ENCODE results near the gene RAC3.

Gene RAC3

DNA sequence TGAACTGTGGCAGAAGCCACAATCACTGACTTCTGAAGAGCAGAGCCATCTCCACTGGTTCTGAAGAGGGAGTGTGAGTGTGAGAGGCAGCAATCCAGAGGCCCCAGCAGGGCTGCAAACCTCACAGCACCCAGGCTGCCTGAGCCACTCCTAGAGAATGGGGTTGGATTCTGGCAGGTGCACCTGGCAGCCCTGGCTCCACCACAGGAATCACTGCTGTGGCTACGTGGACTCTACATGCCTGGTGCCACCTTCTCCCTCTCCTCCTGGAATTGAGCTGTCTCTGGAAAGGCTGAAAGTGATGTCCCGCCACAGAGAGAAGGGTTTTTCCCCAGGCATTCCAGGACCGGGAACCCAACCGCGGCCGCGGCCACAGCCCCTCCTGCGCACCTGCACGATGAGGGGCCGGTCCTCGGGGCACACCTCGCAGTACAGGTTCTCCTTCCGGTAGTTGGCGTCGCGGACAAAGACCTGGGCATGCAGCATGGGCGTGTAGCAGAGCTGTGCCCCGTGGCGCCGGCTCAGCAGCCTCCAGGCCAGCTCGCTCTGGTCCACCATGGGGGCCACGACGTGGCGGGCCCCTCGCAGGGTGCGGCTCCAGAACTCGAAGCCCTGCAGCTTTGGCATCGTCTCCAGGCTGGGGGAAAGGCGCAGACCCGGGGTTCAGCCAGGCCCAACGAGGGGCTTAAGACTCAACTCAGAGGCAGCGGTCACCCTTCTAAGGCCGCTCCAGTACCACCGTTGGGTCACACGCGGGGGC, 33.1 kb downstream of the RAC3 start:
- Histone ChIP-seq H3K4me3 (ENCODE audit: low read length) (peak overlapping the region; percentile 89), H3K36me3 (ENCODE audit: control insufficient read depth, insufficient read depth, low read length, severe bottlenecking) (peaks cover 38% of the 10 kb centered on the region), H3K9me3 (ENCODE audit: control insufficient read depth, low read length) (no peaks in the 10 kb centered on the region), H3K9ac (ENCODE audit: low read length) (peak overlapping the region; percentile 96), H3K4me1 (ENCODE audit: control insufficient read depth, insufficient read depth, low read length) (peaks cover 22% of the 10 kb centered on the region), H3K27me3 (replicated peaks; ENCODE audit: control insufficient read depth, insufficient read depth, low read length) (no peaks in the 10 kb centered on the region)
- DNase-seq (ENCODE audit: low read depth): peak; percentile 4

DNA sequence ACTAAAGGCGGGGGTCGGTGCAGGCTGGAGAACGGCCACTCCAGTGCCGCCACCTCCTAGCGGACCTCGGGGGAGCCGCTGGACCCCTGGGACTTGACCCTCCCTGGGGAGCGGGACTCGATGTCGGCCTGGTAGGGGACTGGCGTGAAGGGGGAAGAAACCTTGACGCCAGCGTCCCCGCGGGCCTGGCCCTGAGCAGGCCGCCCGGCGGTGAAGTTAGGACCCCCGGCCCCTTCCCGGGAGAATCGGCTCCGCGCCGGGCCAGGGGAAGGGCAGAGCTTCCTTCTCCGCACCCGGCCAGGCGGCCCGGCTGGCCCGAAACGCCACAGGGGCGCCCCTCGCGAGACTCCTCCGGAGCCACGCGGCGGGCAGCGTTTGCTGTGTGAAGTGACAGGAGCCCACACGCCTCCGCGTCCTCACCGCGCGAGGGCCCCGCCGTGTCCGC, 33.7 kb downstream of the RAC3 start:
- peak; percentile 69 for DNase-seq (ENCODE audit: low read depth)
- H3K9ac ChIP-seq (ENCODE audit: low read length): peak overlapping the region; percentile 96
- peaks cover 22% of the 10 kb centered on the region for H3K4me1 ChIP-seq (ENCODE audit: control insufficient read depth, insufficient read depth, low read length)
- no peaks in the 10 kb centered on the region for H3K27me3 ChIP-seq (replicated peaks; ENCODE audit: control insufficient read depth, insufficient read depth, low read length)
- H3K36me3 ChIP-seq (ENCODE audit: control insufficient read depth, insufficient read depth, low read length, severe bottlenecking): peaks cover 32% of the 10 kb centered on the region
- H3K4me3 ChIP-seq (ENCODE audit: low read length): peak overlapping the region; percentile 89
- H3K9me3 ChIP-seq (ENCODE audit: control insufficient read depth, low read length): no peaks in the 10 kb centered on the region

DNA sequence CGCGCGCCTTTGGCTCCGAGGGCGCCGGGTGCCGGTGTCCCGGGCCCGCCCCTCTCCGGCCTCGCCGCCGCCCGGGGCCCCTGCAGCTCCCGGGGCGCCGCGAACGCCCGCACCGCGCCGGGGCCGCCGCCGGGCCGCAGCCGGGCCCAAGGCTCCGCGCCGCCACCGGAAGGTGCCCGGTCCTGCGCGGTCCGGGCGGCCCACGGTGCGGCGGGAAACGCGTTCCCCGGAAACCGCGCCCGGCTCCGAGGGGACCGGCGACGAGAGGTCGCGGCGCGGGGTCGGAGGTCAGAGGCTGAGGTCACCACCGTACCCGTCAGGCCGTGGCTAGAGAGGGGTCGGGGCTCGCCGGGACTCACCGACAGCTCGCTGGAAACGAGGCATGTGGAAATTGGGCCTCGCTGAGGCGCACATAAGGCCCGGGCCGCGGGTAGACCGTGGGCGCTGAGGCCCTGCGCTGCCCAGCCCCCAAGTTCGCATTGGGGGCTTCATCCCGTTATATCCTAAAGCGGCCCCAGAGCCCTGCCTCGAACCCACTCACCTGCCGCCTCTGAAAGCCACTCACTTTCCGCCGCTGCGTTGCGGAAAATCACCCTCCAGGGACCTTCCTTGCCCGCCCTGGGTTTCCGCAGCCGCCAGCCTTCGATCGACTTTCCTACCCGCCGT, 34.3 kb downstream of the RAC3 start, which contains the start of gene DUS1L:
Gene DUS1L (minus strand): TSS at position 167 of the 666 bp plus-strand sequence. CDS start 745 bp downstream, outside the sequence.
- Histone ChIP-seq H3K9me3 (ENCODE audit: control insufficient read depth, low read length) (no peaks in the 10 kb centered on the region), H3K9ac (ENCODE audit: low read length) (peak within 1 kb of the TSS; percentile 96), H3K4me1 (ENCODE audit: control insufficient read depth, insufficient read depth, low read length) (peaks cover 22% of the 10 kb centered on the region), H3K36me3 (ENCODE audit: control insufficient read depth, insufficient read depth, low read length, severe bottlenecking) (peaks cover 26% of the 10 kb centered on the region), H3K4me3 (ENCODE audit: low read length) (peak within 1 kb of the TSS; percentile 89), H3K27me3 (replicated peaks; ENCODE audit: control insufficient read depth, insufficient read depth, low read length) (no peaks in the 10 kb centered on the region)
- DNase-seq (ENCODE audit: low read depth): peak; percentile 75

DNA sequence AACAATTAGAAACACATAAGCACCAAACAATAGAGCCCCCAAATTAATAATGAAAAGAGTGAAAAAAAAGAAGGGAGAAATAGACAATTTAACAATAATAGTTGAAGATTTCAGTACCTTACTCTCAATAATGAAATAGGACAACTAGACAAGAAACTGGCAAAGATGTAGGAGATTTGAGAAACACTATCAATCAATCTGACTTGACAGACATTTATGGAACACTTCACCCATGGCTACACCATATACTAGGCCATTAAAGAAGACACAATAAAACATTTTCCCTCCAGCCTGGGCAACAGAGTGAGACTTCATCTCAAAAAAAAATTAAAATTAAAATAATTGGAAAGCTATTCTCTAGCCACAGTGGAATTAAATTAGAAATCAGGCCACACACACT, 39.1 kb downstream of the RAC3 start:
- Histone ChIP-seq H3K27me3 (replicated peaks; ENCODE audit: control insufficient read depth, insufficient read depth, low read length) (no peaks in the 10 kb centered on the region), H3K9me3 (ENCODE audit: control insufficient read depth, low read length) (no peaks in the 10 kb centered on the region), H3K36me3 (ENCODE audit: control insufficient read depth, insufficient read depth, low read length, severe bottlenecking) (no peaks in the 10 kb centered on the region)

GRCh38 chr17:82072827-82073226, 41.3 kb downstream of the RAC3 start:
- DNase-seq (ENCODE audit: low read depth): no peak
- H3K4me1 ChIP-seq (ENCODE audit: control insufficient read depth, insufficient read depth, low read length): no peaks in the 10 kb centered on the region
- H3K4me3 ChIP-seq (ENCODE audit: low read length): no peak overlapping the region
- peaks cover 2% of the 10 kb centered on the region for H3K36me3 ChIP-seq (ENCODE audit: control insufficient read depth, insufficient read depth, low read length, severe bottlenecking)
- no peaks in the 10 kb centered on the region for H3K27me3 ChIP-seq (replicated peaks; ENCODE audit: control insufficient read depth, insufficient read depth, low read length)
- H3K9ac ChIP-seq (ENCODE audit: low read length): no peak overlapping the region
- H3K9me3 ChIP-seq (ENCODE audit: control insufficient read depth, low read length): no peaks in the 10 kb centered on the region

More for the DNA sequence above, 39.1 kb downstream of the RAC3 start:
- Histone ChIP-seq H3K4me3 (ENCODE audit: low read length) (no peak overlapping the region), H3K9ac (ENCODE audit: low read length) (no peak overlapping the region), H3K4me1 (ENCODE audit: control insufficient read depth, insufficient read depth, low read length) (peaks cover 7% of the 10 kb centered on the region)
- DNase-seq (ENCODE audit: low read depth): no peak

GRCh38 chr17:82073446-82073845, 42.0 kb downstream of the RAC3 start:
- DNase-seq (ENCODE audit: low read depth): no peak
- H3K36me3 ChIP-seq (ENCODE audit: control insufficient read depth, insufficient read depth, low read length, severe bottlenecking): peaks cover 9% of the 10 kb centered on the region
- no peaks in the 10 kb centered on the region for H3K27me3 ChIP-seq (replicated peaks; ENCODE audit: control insufficient read depth, insufficient read depth, low read length)
- H3K9me3 ChIP-seq (ENCODE audit: control insufficient read depth, low read length): no peaks in the 10 kb centered on the region
- H3K4me1 ChIP-seq (ENCODE audit: control insufficient read depth, insufficient read depth, low read length): no peaks in the 10 kb centered on the region
- no peak overlapping the region for H3K9ac ChIP-seq (ENCODE audit: low read length)
- H3K4me3 ChIP-seq (ENCODE audit: low read length): no peak overlapping the region

DNA sequence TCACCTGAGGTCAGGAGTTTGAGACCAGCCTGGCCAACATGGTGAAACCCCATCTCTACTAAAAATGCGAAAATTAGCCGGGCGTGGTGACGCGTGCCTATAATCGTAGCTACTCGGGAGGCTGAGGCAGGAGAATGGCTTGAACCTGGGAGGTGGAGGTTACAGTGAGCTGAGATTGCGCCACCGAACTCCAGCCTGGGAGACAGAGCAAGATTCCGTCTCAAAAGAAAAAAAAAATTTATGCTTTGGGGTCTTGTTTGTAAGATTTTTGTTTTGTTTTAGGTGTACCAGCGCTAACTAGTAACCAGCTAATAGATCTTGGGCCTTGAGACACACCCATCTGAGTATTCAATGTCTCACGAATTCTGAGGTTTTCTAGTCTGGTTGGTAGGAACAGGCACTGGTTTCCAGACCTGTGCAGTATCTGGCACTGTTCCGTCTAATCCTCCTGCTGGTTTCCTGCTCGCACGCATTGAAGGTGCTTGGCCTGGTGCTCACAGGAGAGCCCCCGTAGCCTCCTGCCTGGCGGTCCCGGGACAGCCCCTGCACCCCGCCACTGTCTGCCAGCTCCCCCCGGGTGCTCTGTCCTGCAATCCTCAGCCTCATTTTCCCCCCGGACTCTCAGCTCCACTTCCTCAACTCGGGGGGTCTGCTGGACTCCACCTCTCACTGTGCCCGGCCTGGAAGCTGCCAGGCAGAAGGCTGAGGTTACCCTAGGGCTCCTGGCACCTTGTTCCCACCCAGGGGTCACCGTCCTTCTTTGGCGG, 44.7 kb downstream of the RAC3 start:
- no peaks in the 10 kb centered on the region for H3K4me1 ChIP-seq (ENCODE audit: control insufficient read depth, insufficient read depth, low read length)
- DNase-seq (ENCODE audit: low read depth): no peak

DNA sequence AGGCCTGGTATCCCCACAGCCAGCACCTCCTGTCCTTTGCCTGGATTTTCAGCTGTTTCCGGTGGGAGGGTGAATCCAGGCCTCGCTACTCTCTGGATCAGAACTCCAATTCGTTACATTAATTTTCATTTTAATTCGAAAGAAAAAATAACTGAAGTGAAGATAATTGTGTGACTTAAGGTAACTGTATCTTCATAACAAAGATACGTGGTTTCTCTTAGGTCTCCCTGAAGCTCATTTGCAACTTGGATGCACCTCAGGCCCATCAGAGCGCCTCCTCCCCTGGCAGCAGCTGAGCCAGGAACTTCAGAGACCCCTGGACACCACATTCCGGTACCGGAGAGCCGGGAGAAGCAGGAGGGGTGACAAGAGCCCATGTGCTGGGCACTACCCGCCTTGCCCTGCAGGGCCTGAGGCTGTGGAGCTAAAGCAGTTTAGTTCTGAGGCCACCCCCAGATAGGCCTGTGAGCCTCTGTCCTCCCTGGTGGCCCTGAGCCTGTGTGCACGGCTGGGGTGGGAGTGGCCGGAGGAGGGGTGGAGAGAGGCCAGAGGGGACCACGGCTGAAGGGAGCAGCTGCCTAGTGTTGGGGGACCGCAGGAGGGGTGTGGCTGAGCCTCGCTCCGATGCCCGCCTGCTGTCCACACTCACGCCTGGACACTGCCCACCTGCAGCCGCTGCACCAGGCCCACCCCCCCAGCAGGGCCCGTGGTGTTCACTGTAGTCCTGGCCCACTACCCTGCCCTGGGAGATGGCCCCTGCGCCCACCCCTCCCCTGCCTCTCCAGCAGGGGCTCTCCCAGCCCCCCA, 45.5 kb downstream of the RAC3 start:
- Histone ChIP-seq H3K36me3 (ENCODE audit: control insufficient read depth, insufficient read depth, low read length, severe bottlenecking) (peaks cover 41% of the 10 kb centered on the region), H3K4me1 (ENCODE audit: control insufficient read depth, insufficient read depth, low read length) (no peaks in the 10 kb centered on the region), H3K9me3 (ENCODE audit: control insufficient read depth, low read length) (no peaks in the 10 kb centered on the region), H3K9ac (ENCODE audit: low read length) (peak overlapping the region; percentile 22), H3K4me3 (ENCODE audit: low read length) (no peak overlapping the region), H3K27me3 (replicated peaks; ENCODE audit: control insufficient read depth, insufficient read depth, low read length) (no peaks in the 10 kb centered on the region)
- no peak for DNase-seq (ENCODE audit: low read depth)

More for the DNA sequence above, 44.7 kb downstream of the RAC3 start:
- Histone ChIP-seq H3K4me3 (ENCODE audit: low read length) (no peak overlapping the region), H3K9ac (ENCODE audit: low read length) (no peak overlapping the region), H3K27me3 (replicated peaks; ENCODE audit: control insufficient read depth, insufficient read depth, low read length) (no peaks in the 10 kb centered on the region), H3K9me3 (ENCODE audit: control insufficient read depth, low read length) (no peaks in the 10 kb centered on the region), H3K36me3 (ENCODE audit: control insufficient read depth, insufficient read depth, low read length, severe bottlenecking) (peaks cover 34% of the 10 kb centered on the region)

GRCh38 chr17:82077617-82078358, 46.3 kb downstream of the RAC3 start:
- DNase-seq (ENCODE audit: low read depth): no peak
- no peaks in the 10 kb centered on the region for H3K4me1 ChIP-seq (ENCODE audit: control insufficient read depth, insufficient read depth, low read length)
- no peaks in the 10 kb centered on the region for H3K27me3 ChIP-seq (replicated peaks; ENCODE audit: control insufficient read depth, insufficient read depth, low read length)
- peak overlapping the region; percentile 17 for H3K9ac ChIP-seq (ENCODE audit: low read length)
- no peak overlapping the region for H3K4me3 ChIP-seq (ENCODE audit: low read length)
- peaks cover 49% of the 10 kb centered on the region for H3K36me3 ChIP-seq (ENCODE audit: control insufficient read depth, insufficient read depth, low read length, severe bottlenecking)
- H3K9me3 ChIP-seq (ENCODE audit: control insufficient read depth, low read length): no peaks in the 10 kb centered on the region

GRCh38 chr17:82078433-82078832, 47.0 kb downstream of the RAC3 start:
- DNase-seq (ENCODE audit: low read depth): no peak
- Histone ChIP-seq H3K9ac (ENCODE audit: low read length) (peak overlapping the region; percentile 17), H3K4me3 (ENCODE audit: low read length) (no peak overlapping the region), H3K27me3 (replicated peaks; ENCODE audit: control insufficient read depth, insufficient read depth, low read length) (no peaks in the 10 kb centered on the region), H3K36me3 (ENCODE audit: control insufficient read depth, insufficient read depth, low read length, severe bottlenecking) (peaks cover 56% of the 10 kb centered on the region), H3K9me3 (ENCODE audit: control insufficient read depth, low read length) (no peaks in the 10 kb centered on the region), H3K4me1 (ENCODE audit: control insufficient read depth, insufficient read depth, low read length) (no peaks in the 10 kb centered on the region)
